NCI-H460 (cell line): ENCODE data around the gene PLEKHF1. TPM values are rescaled to one million over a fixed set of nuclear protein-coding genes. Genes with fewer than 3 reads are reported as not detected.

Experiments used
- DNase-seq: peaks from one replicate; pipeline ENCODE4 v3.0.0-alpha.2; 2016; ENCODE audit warnings: low read depth; ENCODE audit errors: extremely low read depth
- total RNA-seq: library from RNA; depleted of rRNA; stranded (reverse); fragments of >200 nt; shearing (Covaris generic); gene quantifications from 2 replicates; pipeline ENCODE4 v1.2.3, GENCODE V29; 2014

The PLEKHF1 gene
- total RNA-seq, 1 experiment from 2014 or later = 1.7 TPM

GRCh38 chr19:29634002-29634401, 31.3 kb upstream of the PLEKHF1 start:
- no peak for DNase-seq

GRCh38 chr19:29634423-29635130, 30.7 kb upstream of the PLEKHF1 start:
- no peak for DNase-seq

GRCh38 chr19:29635963-29636362, 29.3 kb upstream of the PLEKHF1 start:
- DNase-seq = no peak

GRCh38 chr19:29636553-29637360, 28.5 kb upstream of the PLEKHF1 start:
- no peak for DNase-seq

- DNase-seq = no peak
Observed at GRCh38 chr19:29639086-29639485, 26.2 kb upstream of the PLEKHF1 start.

GRCh38 chr19:29640231-29640630, 25.0 kb upstream of the PLEKHF1 start:
- no peak for DNase-seq

- DNase-seq = no peak
Observed at GRCh38 chr19:29641597-29641996, 23.7 kb upstream of the PLEKHF1 start.

GRCh38 chr19:29643361-29643935, 21.8 kb upstream of the PLEKHF1 start:
- DNase-seq = no peak

GRCh38 chr19:29644210-29644609, 21.1 kb upstream of the PLEKHF1 start:
- no peak for DNase-seq

GRCh38 chr19:29645491-29645867, 19.8 kb upstream of the PLEKHF1 start:
- DNase-seq = no peak

- DNase-seq = no peak
Observed at GRCh38 chr19:29645911-29646310, 19.4 kb upstream of the PLEKHF1 start.

GRCh38 chr19:29650772-29651387, 14.4 kb upstream of the PLEKHF1 start:
- DNase-seq = no peak

- DNase-seq = no peak
Observed at GRCh38 chr19:29651622-29652394, 13.5 kb upstream of the PLEKHF1 start.

- no peak for DNase-seq
Observed at GRCh38 chr19:29653398-29653797, 11.9 kb upstream of the PLEKHF1 start.

- no peak for DNase-seq
Observed at GRCh38 chr19:29655648-29656335, 9.5 kb upstream of the PLEKHF1 start.

- no peak for DNase-seq
Observed at GRCh38 chr19:29658221-29658991, 6.9 kb upstream of the PLEKHF1 start.

- DNase-seq = no peak
Observed at GRCh38 chr19:29660835-29661234, 4.4 kb upstream of the PLEKHF1 start.

- DNase-seq = no peak
Observed at GRCh38 chr19:29662278-29662603, 3.0 kb upstream of the PLEKHF1 start.
